Mesenchymal stem cell (in vitro differentiated cells and primary cell): ENCODE results near the gene HMX1.

Experiments used
- DNase-seq: peaks from one replicate; pipeline ENCODE4 v3.0.0-alpha.2; 2013
- H2AFZ ChIP-seq: one replicate; pipeline ENCODE4 v1.6.1; 2013; ENCODE audit warnings: low read depth, mild to moderate bottlenecking, control low read depth, inconsistent platforms, low read length, moderate library complexity
- H2AK5ac ChIP-seq: 2 replicates; pipeline ENCODE4 v1.6.1; 2013; ENCODE audit warnings: low read length, moderate library complexity, mild to moderate bottlenecking, inconsistent platforms; ENCODE audit not compliant: severe bottlenecking
- H2BK120ac ChIP-seq: one replicate; pipeline ENCODE4 v1.6.1; 2013; ENCODE audit warnings: low read depth, mild to moderate bottlenecking, inconsistent platforms, low read length, moderate library complexity
- H2BK12ac ChIP-seq, 2 experiments: one replicate each; pipeline ENCODE4 v1.6.1; 2013; ENCODE audit warnings: inconsistent platforms in 2 of 2, low read length in 2 of 2, mild to moderate bottlenecking in 2 of 2, moderate library complexity in 2 of 2, control low read depth in 1 of 2
- H2BK15ac ChIP-seq: one replicate; pipeline ENCODE4 v1.6.1; 2013; ENCODE audit warnings: mild to moderate bottlenecking, low read depth, inconsistent platforms; ENCODE audit not compliant: poor library complexity, severe bottlenecking
- H2BK5ac ChIP-seq: 2 replicates; pipeline ENCODE4 v1.6.1; 2013; ENCODE audit warnings: low read depth, mild to moderate bottlenecking, low read length, control low read depth, inconsistent platforms; ENCODE audit not compliant: poor library complexity, severe bottlenecking
- H3K14ac ChIP-seq, 2 experiments: one replicate each; pipeline ENCODE4 v1.6.1; 2013; ENCODE audit warnings: inconsistent platforms in 2 of 2, low read length in 2 of 2, control low read depth in 1 of 2, mild to moderate bottlenecking in 1 of 2, moderate library complexity in 1 of 2
- H3K18ac ChIP-seq, 2 experiments: one replicate each; pipeline ENCODE4 v1.6.1; 2013; ENCODE audit warnings: inconsistent platforms in 2 of 2, low read length in 2 of 2, control low read depth in 1 of 2, low read depth in 1 of 2, mild to moderate bottlenecking in 1 of 2
- H3K23ac ChIP-seq, 2 experiments: one replicate each; pipeline ENCODE4 v1.6.1; 2013; ENCODE audit warnings: inconsistent platforms in 2 of 2, low read length in 2 of 2, mild to moderate bottlenecking in 2 of 2, moderate library complexity in 2 of 2, control low read depth in 1 of 2
- H3K27ac ChIP-seq: 2 replicates; pipeline ENCODE4 v1.5.1; 2013; ENCODE audit warnings: mild to moderate bottlenecking, moderate library complexity, low read length, control low read depth, inconsistent platforms; ENCODE audit not compliant: poor library complexity, severe bottlenecking
- H3K27me3 ChIP-seq, 2 experiments: 2 replicates each; pipeline versions ENCODE4 v1.6.1 to v1.7.0; 2013; ENCODE audit warnings: low read length in 2 of 2, mild to moderate bottlenecking in 2 of 2, moderate library complexity in 2 of 2, control low read depth in 1 of 2, inconsistent platforms in 1 of 2; ENCODE audit not compliant: control insufficient read depth in 1 of 2, insufficient read depth in 1 of 2
- H3K36me3 ChIP-seq, 2 experiments: 2 replicates each; pipeline versions ENCODE4 v1.6.1 to v1.7.0; 2013; ENCODE audit warnings: low read length in 2 of 2, control low read depth in 1 of 2, inconsistent platforms in 1 of 2, low read depth in 1 of 2, mild to moderate bottlenecking in 1 of 2; ENCODE audit not compliant: insufficient read depth in 2 of 2, control insufficient read depth in 1 of 2
- H3K4ac ChIP-seq, 2 experiments: one replicate each; pipeline ENCODE4 v1.6.1; 2013; ENCODE audit warnings: inconsistent platforms in 2 of 2, low read length in 2 of 2, mild to moderate bottlenecking in 2 of 2, moderate library complexity in 2 of 2, control low read depth in 1 of 2, low read depth in 1 of 2
- H3K4me1 ChIP-seq: 2 replicates; pipeline ENCODE4 v1.6.1; 2013; ENCODE audit warnings: low read depth, low read length, control low read depth; ENCODE audit not compliant: control insufficient read depth, insufficient read depth
- H3K4me2 ChIP-seq: 2 replicates; pipeline ENCODE4 v1.6.1; 2013; ENCODE audit warnings: low read length, mild to moderate bottlenecking, inconsistent platforms; ENCODE audit not compliant: poor library complexity, severe bottlenecking
- H3K4me3 ChIP-seq, 2 experiments: 2 replicates each; pipeline versions ENCODE4 v1.5.1 to v1.7.0; 2013; ENCODE audit warnings: low read length in 2 of 2, mild to moderate bottlenecking in 2 of 2, control low read depth in 1 of 2, low read depth in 1 of 2; ENCODE audit not compliant: insufficient read depth in 1 of 2
- H3K79me1 ChIP-seq: replicated peaks from 2 replicates; pipeline ENCODE4 v1.6.1; 2013; ENCODE audit warnings: mild to moderate bottlenecking, control low read depth, low read length, inconsistent platforms; ENCODE audit not compliant: poor library complexity, severe bottlenecking
- H3K9ac ChIP-seq: 2 replicates; pipeline ENCODE4 v1.7.0; 2013; ENCODE audit warnings: mild to moderate bottlenecking, low read length, moderate library complexity
- H3K9me3 ChIP-seq: 2 replicates; pipeline ENCODE4 v1.7.0; 2013; ENCODE audit warnings: mild to moderate bottlenecking, low read length; ENCODE audit not compliant: control insufficient read depth
- H4K8ac ChIP-seq: one replicate; pipeline ENCODE4 v1.6.1; 2013; ENCODE audit warnings: inconsistent platforms, mild to moderate bottlenecking, low read length, moderate library complexity
- H4K91ac ChIP-seq: one replicate; pipeline ENCODE4 v1.6.1; 2013; ENCODE audit warnings: mild to moderate bottlenecking, low read length, inconsistent platforms
- WGBS: methylation state at CpG from one replicate; pipeline ENCODE4 v1.1.7; 2013; ENCODE audit warnings: mixed read lengths; 5-methylcytosine and 5-hydroxymethylcytosine counted together

Gene HMX1

GRCh38 chr4:8865681-8866310 is 5.8 kb downstream of the HMX1 start:
- H3K27me3 ChIP-seq = peaks cover 0 to 90% of the 10 kb centered on the region in 2 experiments
- H3K23ac ChIP-seq = no peak overlapping the region
- H2BK5ac ChIP-seq = no peak overlapping the region
- no peak overlapping the region for H3K14ac ChIP-seq
- no peak overlapping the region for H2BK15ac ChIP-seq
- 65% methylated on average over 17 of the region's 18 CpGs for WGBS
- no peak overlapping the region for H3K27ac ChIP-seq
- H4K91ac ChIP-seq = no peak overlapping the region
- H3K9me3 ChIP-seq = no peaks in the 10 kb centered on the region
- H2AFZ ChIP-seq = no peak overlapping the region
- H3K79me1 ChIP-seq = no peaks in the 10 kb centered on the region
- no peak overlapping the region for H2BK120ac ChIP-seq
- H3K4me1 ChIP-seq = no peaks in the 10 kb centered on the region
- H2AK5ac ChIP-seq = no peak overlapping the region
- no peaks in the 10 kb centered on the region for H3K36me3 ChIP-seq
- no peak overlapping the region for H3K18ac ChIP-seq
- H2BK12ac ChIP-seq = no peak overlapping the region
- no peak overlapping the region for H4K8ac ChIP-seq
- no peak overlapping the region for H3K4me2 ChIP-seq
- no peak overlapping the region for H3K4me3 ChIP-seq
- H3K9ac ChIP-seq = no peak overlapping the region
- DNase-seq = no peak
- H3K4ac ChIP-seq = no peak overlapping the region

GRCh38 chr4:8864912-8865680 is 6.5 kb downstream of the HMX1 start:
- no peaks in the 10 kb centered on the region for H3K79me1 ChIP-seq
- no peaks in the 10 kb centered on the region for H3K9me3 ChIP-seq
- H3K9ac ChIP-seq = no peak overlapping the region
- no peak overlapping the region for H3K4me3 ChIP-seq
- H4K91ac ChIP-seq = no peak overlapping the region
- no peak overlapping the region for H3K4ac ChIP-seq
- no peak overlapping the region for H4K8ac ChIP-seq
- no peak overlapping the region for H2BK12ac ChIP-seq
- 77% methylated on average over 32 of the region's 32 CpGs for WGBS
- H2BK120ac ChIP-seq = no peak overlapping the region
- no peak overlapping the region for H3K4me2 ChIP-seq
- no peak overlapping the region for H3K23ac ChIP-seq
- no peak overlapping the region for H3K27ac ChIP-seq
- no peaks in the 10 kb centered on the region for H3K4me1 ChIP-seq
- no peaks in the 10 kb centered on the region for H3K36me3 ChIP-seq
- no peak for DNase-seq
- peaks cover 0 to 89% of the 10 kb centered on the region in 2 experiments for H3K27me3 ChIP-seq
- H2AK5ac ChIP-seq = no peak overlapping the region
- H2BK5ac ChIP-seq = no peak overlapping the region
- H2BK15ac ChIP-seq = no peak overlapping the region
- no peak overlapping the region for H3K14ac ChIP-seq
- H2AFZ ChIP-seq = no peak overlapping the region
- no peak overlapping the region for H3K18ac ChIP-seq

GRCh38 chr4:8863686-8864682 is 7.7 kb downstream of the HMX1 start:
- no peak overlapping the region for H3K18ac ChIP-seq
- no peak overlapping the region for H4K91ac ChIP-seq
- H3K23ac ChIP-seq = no peak overlapping the region
- no peak overlapping the region for H3K4me2 ChIP-seq
- H3K9ac ChIP-seq = no peak overlapping the region
- H2BK120ac ChIP-seq = no peak overlapping the region
- no peak overlapping the region for H3K4ac ChIP-seq
- no peak overlapping the region for H4K8ac ChIP-seq
- H3K36me3 ChIP-seq = no peaks in the 10 kb centered on the region
- H3K4me3 ChIP-seq = no peak overlapping the region
- H3K14ac ChIP-seq = no peak overlapping the region
- H2BK5ac ChIP-seq = no peak overlapping the region
- no peaks in the 10 kb centered on the region for H3K79me1 ChIP-seq
- no peak for DNase-seq
- H3K27me3 ChIP-seq = peaks cover 0 to 89% of the 10 kb centered on the region in 2 experiments
- 61% methylated on average over 30 of the region's 31 CpGs for WGBS
- H2AK5ac ChIP-seq = no peak overlapping the region
- H2BK12ac ChIP-seq = no peak overlapping the region
- no peaks in the 10 kb centered on the region for H3K9me3 ChIP-seq
- no peak overlapping the region for H2AFZ ChIP-seq
- H2BK15ac ChIP-seq = no peak overlapping the region
- no peak overlapping the region for H3K27ac ChIP-seq
- no peaks in the 10 kb centered on the region for H3K4me1 ChIP-seq
